Activated CD8-positive, alpha-beta memory T cell treated with anti-CD3 and anti-CD28 coated beads, Interleukin-2, amount 10 ng/mL, durations not matched to agents 7 days and 5 days (primary cell): ENCODE data around the gene MRRF. TPM values are rescaled to one million over a fixed set of nuclear protein-coding genes. Genes with fewer than 3 reads are reported as not detected.

Source experiments
- ATAC-seq: fragments of 150-1000 bp; cut with Tn5 transposase; one replicate; pipeline ENCODE4 v1.10.0; 2021; ENCODE audit warnings: moderate library complexity
- CTCF ChIA-PET: fragments of 350-600 bp; sonication (Branson Sonifier 250); formaldehyde crosslinking; loops from one replicate; lab custom pipeline; 2021; ENCODE audit warnings: antibody characterized with exemption; lab: Charles Lee
- DNase-seq: peaks from one replicate; pipeline ENCODE4 v3.0.0-alpha.2; 2020
- H3K27ac Mint-ChIP-seq: one replicate; pipeline ENCODE4 v1.8.0; 2021; ENCODE audit warnings: mild to moderate bottlenecking, mixed read lengths
- H3K27me3 Mint-ChIP-seq: one replicate; pipeline ENCODE4 v1.8.0; 2021; ENCODE audit warnings: mixed read lengths
- H3K36me3 Mint-ChIP-seq: one replicate; pipeline ENCODE4 v1.8.0; 2021; ENCODE audit warnings: mild to moderate bottlenecking, mixed read lengths
- H3K4me1 Mint-ChIP-seq: one replicate; pipeline ENCODE4 v1.8.0; 2021; ENCODE audit warnings: mixed read lengths
- H3K4me3 Mint-ChIP-seq: one replicate; pipeline ENCODE4 v1.8.0; 2021; ENCODE audit warnings: mild to moderate bottlenecking, moderate library complexity, mixed read lengths
- H3K9me3 Mint-ChIP-seq: one replicate; pipeline ENCODE4 v1.8.0; 2022; ENCODE audit warnings: low read depth, mixed read lengths
- total RNA-seq, 2 experiments: library from RNA; stranded (reverse); gene quantifications; one replicate each; pipeline ENCODE4 v1.2.3, GENCODE V29; 2021

MRRF gene
- total RNA-seq, 2 experiments from 2014 or later = 27.9 to 39.5 TPM

DNA sequence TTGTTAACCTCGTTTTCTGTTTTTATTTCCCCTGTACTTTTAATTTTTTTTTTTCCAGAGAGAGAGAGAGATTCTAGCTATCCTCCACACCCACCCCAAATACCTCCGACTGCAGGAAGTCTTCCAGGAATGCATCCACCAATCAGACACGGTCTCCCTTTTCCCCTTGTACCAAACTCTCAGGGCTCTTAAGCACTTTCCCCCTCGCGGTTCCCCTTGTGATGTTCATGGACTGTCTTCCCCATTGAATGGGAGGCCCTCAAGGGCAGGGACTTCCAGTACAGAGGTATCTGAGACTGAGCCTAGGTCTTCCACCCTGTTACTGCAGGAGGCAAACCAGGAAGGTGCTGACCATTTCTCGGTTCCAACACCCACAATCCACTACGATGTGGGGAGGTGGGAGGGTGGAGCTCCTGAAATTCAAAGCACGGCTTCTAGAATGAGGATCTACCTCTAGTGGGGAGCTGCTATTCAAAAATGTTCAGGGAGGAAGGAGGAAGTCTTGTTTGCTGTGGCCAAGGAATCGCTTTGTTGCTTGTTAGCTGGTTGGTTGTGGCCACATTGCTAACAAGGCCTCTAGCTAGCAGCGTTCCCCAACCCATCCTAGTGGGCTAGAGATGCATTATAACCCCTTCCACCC lies 68.6 kb downstream of the MRRF start:
- H3K27me3 Mint-ChIP-seq = peaks cover 4% of the 10 kb centered on the region
- no peaks in the 10 kb centered on the region for H3K9me3 Mint-ChIP-seq
- DNase-seq (no peak), ATAC-seq (no peak)
- no peaks in the 10 kb centered on the region for H3K4me1 Mint-ChIP-seq
- no peaks in the 10 kb centered on the region for H3K36me3 Mint-ChIP-seq
- no peak overlapping the region for H3K4me3 Mint-ChIP-seq
- H3K27ac Mint-ChIP-seq = no peak overlapping the region
- CTCF ChIA-PET = no interaction called here

DNA sequence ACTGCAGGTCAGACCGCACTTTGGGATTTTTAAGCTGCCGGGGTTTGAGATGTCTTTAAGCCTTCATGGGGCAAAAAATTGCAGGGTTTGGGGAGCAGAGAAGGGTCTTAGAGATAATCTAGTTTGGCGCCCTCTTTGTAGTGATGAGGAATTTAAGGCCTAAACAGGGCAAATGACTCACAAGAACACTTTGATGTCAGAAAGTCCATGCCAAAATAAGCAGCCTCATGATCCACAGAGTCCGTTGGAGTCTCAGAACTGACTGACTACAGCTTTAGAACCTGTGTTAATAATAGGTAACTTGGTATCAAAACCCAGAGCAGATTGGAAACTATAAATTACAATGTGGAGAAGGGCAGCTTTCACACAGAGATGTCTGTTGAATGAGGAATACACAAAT lies 70.2 kb downstream of the MRRF start:
- Mint-ChIP-seq H3K27me3 (peaks cover 9% of the 10 kb centered on the region), H3K36me3 (no peaks in the 10 kb centered on the region), H3K9me3 (no peaks in the 10 kb centered on the region), H3K4me1 (no peaks in the 10 kb centered on the region), H3K4me3 (no peak overlapping the region), H3K27ac (no peak overlapping the region)
- CTCF ChIA-PET = interaction anchor here (1.5 to 1.8 kb wide), 2 partner anchors 210 to 213 kb away, joined by 5 to 6 read pairs; no protein-coding TSS in a partner anchor
- DNase-seq (no peak), ATAC-seq (no peak)

DNA sequence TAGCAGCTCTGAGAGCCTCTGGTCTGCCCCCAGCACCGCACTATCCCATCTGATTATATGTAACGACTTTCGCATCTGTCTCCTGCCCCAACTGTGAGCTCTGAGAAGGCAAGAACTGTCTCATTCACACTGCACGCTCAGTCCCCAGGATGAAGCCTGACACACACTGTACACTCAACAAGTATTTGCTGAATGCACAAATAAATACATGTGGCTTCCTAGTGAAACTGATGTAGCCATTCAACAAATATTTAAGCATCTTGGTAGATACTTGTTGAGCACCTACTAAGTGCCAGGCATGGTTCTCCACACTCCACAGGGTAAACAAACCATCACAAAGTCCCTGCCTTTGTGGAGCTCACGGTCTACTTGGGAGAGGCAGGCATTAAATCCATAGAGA lies 71.5 kb downstream of the MRRF start:
- CTCF ChIA-PET = interaction anchor here (0.6 to 1.5 kb wide), 4 partner anchors 14 to 211 kb away, joined by 3 to 5 read pairs (median 4); no protein-coding TSS in a partner anchor
- no peaks in the 10 kb centered on the region for H3K36me3 Mint-ChIP-seq
- H3K9me3 Mint-ChIP-seq = no peaks in the 10 kb centered on the region
- H3K27ac Mint-ChIP-seq = no peak overlapping the region
- no peak overlapping the region for H3K4me3 Mint-ChIP-seq
- no peak for DNase-seq
- ATAC-seq = no peak
- peaks cover 10% of the 10 kb centered on the region for H3K27me3 Mint-ChIP-seq
- no peaks in the 10 kb centered on the region for H3K4me1 Mint-ChIP-seq

DNA sequence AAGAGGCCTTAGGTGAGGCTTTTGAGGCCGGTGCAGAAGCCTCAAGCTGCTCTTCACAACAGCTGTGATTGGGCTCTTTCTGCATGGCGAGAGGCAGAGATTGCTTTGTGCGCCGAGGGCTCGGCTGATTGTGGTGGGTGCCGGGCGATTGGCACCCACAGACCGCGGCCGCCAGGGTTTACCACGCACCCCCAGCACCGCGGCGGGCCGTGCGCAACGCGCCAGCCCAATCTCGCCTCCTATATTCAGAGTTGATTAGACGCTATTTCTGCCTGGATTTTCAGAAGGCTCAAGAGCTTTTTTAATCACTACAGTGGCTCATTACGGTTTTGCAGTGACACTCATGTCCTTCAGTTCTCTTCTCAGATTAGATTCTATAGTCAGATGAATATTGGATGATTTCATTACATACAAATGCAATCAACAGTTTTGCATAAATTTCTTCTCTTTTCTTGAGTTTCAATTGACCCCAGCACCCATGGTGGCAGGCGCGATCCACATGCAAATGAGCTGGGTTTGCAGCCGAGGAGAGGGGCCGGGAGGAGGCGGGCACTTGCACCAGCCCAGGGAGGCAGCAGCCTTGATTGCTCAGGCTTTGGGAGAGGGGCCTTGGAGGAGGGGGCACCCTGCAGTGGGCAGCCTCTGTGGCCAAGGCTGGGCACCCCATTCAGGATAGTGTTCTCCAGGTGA lies 72.3 kb downstream of the MRRF start:
- Mint-ChIP-seq H3K9me3 (no peaks in the 10 kb centered on the region), H3K27me3 (peaks cover 10% of the 10 kb centered on the region), H3K4me1 (no peaks in the 10 kb centered on the region), H3K36me3 (no peaks in the 10 kb centered on the region), H3K27ac (no peak overlapping the region), H3K4me3 (no peak overlapping the region)
- DNase-seq = no peak
- no peak for ATAC-seq
- CTCF ChIA-PET = interaction anchor here (1.2 to 1.5 kb wide), 3 partner anchors 13 to 210 kb away, joined by 3 to 4 read pairs (median 3); no protein-coding TSS in a partner anchor

DNA sequence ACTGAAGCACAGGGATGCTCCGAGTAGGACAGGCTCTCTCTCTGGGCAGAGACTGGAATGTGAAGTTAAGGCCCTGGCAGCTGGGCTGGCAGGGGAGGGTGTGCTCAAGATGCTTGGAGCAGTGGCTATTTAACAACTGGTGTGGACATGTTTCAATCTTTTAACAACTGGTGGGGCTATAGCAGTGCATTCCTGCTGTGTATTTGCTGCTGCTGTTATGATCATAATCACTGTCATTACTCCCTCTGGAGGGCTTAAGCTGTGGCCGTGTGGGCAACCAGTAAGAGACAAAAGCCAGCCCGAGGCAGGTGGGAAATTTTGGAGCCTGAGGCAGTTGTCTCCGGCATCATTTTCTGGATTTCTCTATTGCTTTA lies 72.9 kb downstream of the MRRF start:
- no peak overlapping the region for H3K27ac Mint-ChIP-seq
- no peaks in the 10 kb centered on the region for H3K4me1 Mint-ChIP-seq
- no peaks in the 10 kb centered on the region for H3K36me3 Mint-ChIP-seq
- CTCF ChIA-PET = interaction anchor here (1.2 kb wide), 1 partner anchor 210 kb away, joined by 3 read pairs; no protein-coding TSS in a partner anchor
- no peak for DNase-seq
- peaks cover 10% of the 10 kb centered on the region for H3K27me3 Mint-ChIP-seq
- H3K4me3 Mint-ChIP-seq = no peak overlapping the region
- H3K9me3 Mint-ChIP-seq = no peaks in the 10 kb centered on the region
- ATAC-seq = no peak

DNA sequence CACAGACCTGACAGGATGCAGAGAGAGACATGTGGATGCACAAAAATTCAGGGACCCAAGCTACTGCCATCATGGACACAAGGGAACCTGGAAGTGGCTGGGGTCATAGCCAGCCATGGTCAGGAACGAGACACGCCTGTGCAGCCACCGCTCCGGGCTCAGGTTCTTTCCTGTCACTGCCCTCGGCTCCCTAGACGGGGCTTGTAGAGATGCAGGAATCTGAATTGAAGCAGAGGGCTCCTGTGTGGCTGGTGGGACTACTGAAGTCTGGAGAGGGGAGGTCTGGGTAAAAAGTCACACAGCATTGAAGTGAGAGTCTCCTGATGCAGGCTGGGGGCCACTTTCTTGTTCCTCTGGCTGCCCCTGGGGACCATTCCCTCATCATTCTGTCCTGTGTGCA lies 73.9 kb downstream of the MRRF start:
- ATAC-seq (no peak), DNase-seq (no peak)
- Mint-ChIP-seq H3K27ac (no peak overlapping the region), H3K4me3 (no peak overlapping the region), H3K27me3 (peaks cover 10% of the 10 kb centered on the region), H3K36me3 (no peaks in the 10 kb centered on the region), H3K4me1 (no peaks in the 10 kb centered on the region), H3K9me3 (no peaks in the 10 kb centered on the region)
- CTCF ChIA-PET = interaction anchor here (0.7 to 1.9 kb wide), 3 partner anchors 12 to 239 kb away, joined by 3 to 7 read pairs (median 4); no protein-coding TSS in a partner anchor

DNA sequence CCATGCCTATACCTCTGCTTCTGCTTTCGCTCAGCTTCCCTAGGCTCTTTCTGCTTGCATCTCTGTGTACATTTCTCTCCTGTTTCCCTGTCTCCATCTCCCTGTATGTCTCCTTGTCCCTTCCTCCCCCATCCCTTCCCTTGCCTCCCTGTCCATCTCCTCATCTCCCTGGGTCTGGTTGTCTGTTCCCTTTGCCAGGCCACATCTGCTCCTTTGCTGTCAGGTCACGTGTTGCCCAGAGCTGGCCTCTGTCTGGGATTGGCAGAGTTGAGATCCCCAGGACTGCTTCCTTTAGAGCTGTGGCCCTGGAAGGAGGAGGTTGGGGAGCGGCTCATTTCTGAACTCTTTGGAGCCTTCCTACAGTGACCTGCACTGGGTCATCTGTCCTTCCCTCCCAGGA lies 74.3 kb downstream of the MRRF start:
- no peaks in the 10 kb centered on the region for H3K4me1 Mint-ChIP-seq
- CTCF ChIA-PET = interaction anchor here (0.8 to 1.9 kb wide), 2 partner anchors 12 to 240 kb away, joined by 4 to 7 read pairs; no protein-coding TSS in a partner anchor
- H3K9me3 Mint-ChIP-seq = no peaks in the 10 kb centered on the region
- no peak for DNase-seq
- no peak for ATAC-seq
- no peak overlapping the region for H3K27ac Mint-ChIP-seq
- peaks cover 12% of the 10 kb centered on the region for H3K27me3 Mint-ChIP-seq
- H3K36me3 Mint-ChIP-seq = no peaks in the 10 kb centered on the region
- no peak overlapping the region for H3K4me3 Mint-ChIP-seq

DNA sequence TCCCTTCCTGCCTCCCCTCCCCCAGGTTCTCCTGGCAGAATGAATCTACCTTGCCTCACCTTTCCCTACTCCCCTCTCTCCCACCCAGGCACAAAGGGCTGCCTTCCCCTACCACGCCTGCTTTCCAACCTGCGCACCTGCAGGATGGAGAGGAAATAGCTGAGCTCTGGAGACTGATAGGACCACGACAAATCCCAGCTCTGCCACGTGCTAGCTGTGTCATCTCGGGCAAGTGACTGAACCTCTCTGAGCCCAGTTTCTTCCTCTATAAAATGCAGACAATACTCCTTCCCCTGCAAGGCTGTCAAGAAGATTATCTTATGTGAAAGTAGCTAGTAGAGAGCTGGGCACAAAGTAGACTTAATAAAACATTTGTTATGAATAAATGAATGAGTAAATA lies 74.9 kb downstream of the MRRF start:
- Mint-ChIP-seq H3K27me3 (peaks cover 13% of the 10 kb centered on the region), H3K36me3 (no peaks in the 10 kb centered on the region), H3K9me3 (no peaks in the 10 kb centered on the region), H3K27ac (no peak overlapping the region), H3K4me3 (no peak overlapping the region), H3K4me1 (no peaks in the 10 kb centered on the region)
- CTCF ChIA-PET = interaction anchor here (0.8 to 1.9 kb wide), 2 partner anchors 11 to 240 kb away, joined by 4 to 7 read pairs; no protein-coding TSS in a partner anchor
- DNase-seq (no peak), ATAC-seq (no peak)

DNA sequence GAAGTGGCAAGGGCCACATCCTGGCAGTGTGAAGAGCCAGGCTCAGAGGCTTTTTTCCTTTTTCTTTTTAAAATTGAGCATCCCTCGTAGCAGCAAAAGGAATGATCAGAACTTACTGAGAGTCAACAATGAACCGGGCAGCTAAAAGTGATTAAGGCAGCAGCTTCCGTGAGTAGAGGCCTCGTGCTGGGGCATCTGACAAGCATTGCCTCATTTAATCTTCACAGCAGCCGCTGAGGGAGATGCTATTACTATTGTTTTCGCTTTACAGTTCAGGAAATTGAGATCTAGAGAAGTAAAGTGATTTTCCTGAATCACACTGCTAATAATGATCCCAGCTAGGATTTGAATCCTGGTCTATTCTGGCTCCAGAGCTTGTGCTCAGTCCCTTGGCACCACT lies 75.5 kb downstream of the MRRF start:
- no peaks in the 10 kb centered on the region for H3K4me1 Mint-ChIP-seq
- no peaks in the 10 kb centered on the region for H3K36me3 Mint-ChIP-seq
- H3K9me3 Mint-ChIP-seq = no peaks in the 10 kb centered on the region
- ATAC-seq (no peak), DNase-seq (no peak)
- CTCF ChIA-PET = interaction anchor here (1.9 kb wide), 1 partner anchor 10 kb away, joined by 7 read pairs; no protein-coding TSS in a partner anchor
- no peak overlapping the region for H3K27ac Mint-ChIP-seq
- H3K27me3 Mint-ChIP-seq = peaks cover 13% of the 10 kb centered on the region
- H3K4me3 Mint-ChIP-seq = no peak overlapping the region

DNA sequence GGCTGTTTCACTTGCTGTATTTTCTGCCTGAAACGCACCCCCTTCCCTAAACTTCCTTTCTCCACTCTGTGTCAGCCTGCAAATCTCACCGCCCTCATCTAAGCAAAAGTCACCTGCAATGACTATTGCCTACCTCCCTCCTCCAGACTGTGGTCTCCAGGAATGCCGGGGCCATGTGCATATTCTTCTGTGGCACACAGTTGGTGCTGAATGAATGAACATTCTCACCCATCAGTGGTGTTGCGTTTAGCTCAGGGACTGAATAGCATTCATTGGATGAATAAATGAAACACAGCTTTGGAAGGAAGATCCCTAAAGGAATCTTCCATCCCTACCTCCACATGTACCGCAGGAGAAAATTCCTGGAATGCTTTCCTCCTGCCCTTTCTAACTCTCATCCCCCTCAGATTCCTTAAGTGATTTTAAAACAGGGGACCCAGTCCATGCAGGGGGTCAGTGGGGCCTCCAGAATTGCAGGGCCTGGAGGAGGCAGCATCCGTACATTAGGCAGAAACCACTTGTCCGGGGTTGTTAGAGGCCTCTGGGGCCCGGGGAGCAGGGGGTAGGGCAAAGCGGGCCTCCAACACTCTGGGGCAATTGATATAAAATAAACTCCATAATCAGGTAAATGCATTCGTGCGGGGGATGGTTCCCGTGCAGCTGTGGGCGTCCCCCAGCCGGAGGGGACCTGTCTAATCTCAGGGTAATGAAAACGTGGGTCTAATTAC lies 77.8 kb downstream of the MRRF start:
- ATAC-seq (no peak), DNase-seq (no peak)
- H3K27me3 Mint-ChIP-seq = peaks cover 22% of the 10 kb centered on the region
- CTCF ChIA-PET = interaction anchor here (1.1 kb wide), 1 partner anchor 243 kb away, joined by 3 read pairs; no protein-coding TSS in a partner anchor
- H3K27ac Mint-ChIP-seq = no peak overlapping the region
- H3K36me3 Mint-ChIP-seq = no peaks in the 10 kb centered on the region
- H3K9me3 Mint-ChIP-seq = no peaks in the 10 kb centered on the region
- H3K4me1 Mint-ChIP-seq = peaks cover 4% of the 10 kb centered on the region
- no peak overlapping the region for H3K4me3 Mint-ChIP-seq

DNA sequence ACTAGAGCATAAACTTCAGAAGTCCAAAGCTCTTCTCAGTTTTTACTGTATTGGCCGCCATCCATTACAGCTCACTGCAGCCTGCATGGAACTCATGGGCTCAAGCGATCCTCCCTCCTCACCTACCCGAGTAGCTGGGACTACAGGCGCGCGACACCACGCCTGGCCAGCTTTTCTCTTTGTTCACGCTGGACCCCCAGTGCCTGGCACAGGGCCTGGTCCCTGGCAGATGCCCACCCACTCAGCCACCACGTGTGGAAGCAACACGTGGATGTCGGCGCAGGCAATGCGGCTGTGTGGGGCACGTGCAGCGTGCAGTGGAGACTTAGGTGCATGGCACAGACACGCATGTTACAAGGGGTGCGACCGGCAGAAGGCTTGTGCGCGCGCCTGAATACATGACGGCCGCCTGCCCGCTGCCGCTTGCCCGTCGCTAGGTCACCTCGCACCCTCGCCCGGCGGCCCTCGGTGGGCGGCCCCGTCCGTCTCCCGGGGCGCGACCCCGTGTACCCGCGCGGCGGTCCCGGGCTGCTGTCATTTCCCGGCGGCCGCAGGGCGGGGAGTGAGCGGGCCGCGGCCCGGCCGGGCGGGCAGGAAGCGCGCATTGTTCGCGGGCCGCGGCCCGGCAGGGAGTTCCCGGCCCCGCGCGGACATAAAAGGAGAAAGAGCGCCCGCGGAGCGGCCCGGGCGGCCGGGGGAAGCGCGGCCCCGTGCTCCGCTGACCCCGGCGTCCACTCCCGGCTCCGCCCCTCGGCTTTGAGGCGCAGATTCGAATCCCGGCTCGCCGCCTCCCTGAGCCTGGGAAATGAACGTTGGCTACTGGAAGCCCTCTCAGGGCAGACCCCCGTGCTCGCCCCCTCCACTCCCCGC lies 82.0 kb downstream of the MRRF start:
- Mint-ChIP-seq H3K27ac (peak overlapping the region; percentile 47), H3K4me3 (peak overlapping the region; percentile 61), H3K36me3 (no peaks in the 10 kb centered on the region), H3K4me1 (peaks cover 26% of the 10 kb centered on the region), H3K9me3 (no peaks in the 10 kb centered on the region), H3K27me3 (peaks cover 28% of the 10 kb centered on the region)
- CTCF ChIA-PET = interaction anchor here (1.3 to 12.9 kb wide), 3 partner anchors 202 to 250 kb away, joined by 3 to 304 read pairs (median 143); no protein-coding TSS in a partner anchor
- DNase-seq (peak; percentile 43), ATAC-seq (peak; percentile 45)
